PC-3 (cell line): Measurements from ENCODE around the gene ZNF467.

ENCODE experiments used
- EZH2 ChIP-seq: fragments of 300-600 bp; sonication (generic); IDR thresholded peaks from one replicate; pipeline ENCODE4 v1.6.1; 2017; ENCODE audit warnings: antibody characterized with exemption, mild to moderate bottlenecking, low read length; ENCODE audit not compliant: unreplicated experiment
- EZH2phosphoT487 ChIP-seq: fragments of 300-600 bp; sonication (generic); IDR thresholded peaks from 2 replicates; pipeline ENCODE4 v1.6.1; 2018; ENCODE audit warnings: mild to moderate bottlenecking, antibody characterized with exemption, low read length, borderline replicate concordance
- TF ChIP-seq, protein P1 (sequence below): fragments of 300-600 bp; sonication (generic); conservative IDR thresholded peaks from 2 replicates; pipeline ENCODE4 v1.5.1; 2017; ENCODE audit warnings: antibody characterized with exemption, low read depth, mild to moderate bottlenecking, low read length

DNA sequence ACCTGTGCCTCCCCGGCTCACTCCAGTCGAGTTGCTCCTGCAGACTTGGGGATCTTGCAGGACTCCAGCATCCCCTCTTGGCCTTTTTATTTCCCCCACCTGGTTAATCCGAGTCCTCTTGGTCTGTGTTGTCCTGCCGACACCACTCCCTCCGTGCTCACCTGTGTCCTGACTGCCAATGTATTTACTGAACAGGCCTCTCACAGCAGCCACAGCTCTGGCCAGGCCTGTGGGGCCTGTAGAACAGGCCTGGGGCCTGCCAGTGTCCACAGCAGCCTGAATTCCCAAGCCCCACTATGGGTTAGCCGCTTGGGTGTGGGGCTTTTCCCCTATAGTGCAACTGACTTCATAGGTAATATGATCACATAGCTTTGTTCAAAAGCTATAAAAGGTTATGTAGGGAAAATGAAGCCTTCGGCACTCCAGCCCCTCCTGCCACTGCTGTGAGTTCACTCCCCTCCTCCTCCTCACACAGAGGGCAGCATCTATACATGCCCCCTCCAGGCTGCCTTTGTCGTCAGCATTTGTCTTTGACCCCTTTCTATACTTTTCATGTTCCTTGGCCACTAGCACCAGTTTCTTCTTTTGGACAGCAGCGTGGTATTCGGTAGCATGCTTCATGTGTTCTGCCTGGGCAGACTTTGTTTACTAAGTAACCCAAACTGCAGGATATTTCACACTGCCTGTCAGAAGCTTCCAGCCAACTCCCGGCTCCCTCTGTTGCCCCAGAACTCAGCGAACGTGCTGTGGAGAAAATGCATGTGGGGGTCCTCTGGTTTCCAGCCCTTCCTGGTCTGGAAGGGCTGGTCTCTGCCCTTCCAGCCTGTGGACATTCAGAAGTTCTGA, 46.1 kb downstream of the ZNF467 start:
- TF ChIP-seq, protein P1, sequence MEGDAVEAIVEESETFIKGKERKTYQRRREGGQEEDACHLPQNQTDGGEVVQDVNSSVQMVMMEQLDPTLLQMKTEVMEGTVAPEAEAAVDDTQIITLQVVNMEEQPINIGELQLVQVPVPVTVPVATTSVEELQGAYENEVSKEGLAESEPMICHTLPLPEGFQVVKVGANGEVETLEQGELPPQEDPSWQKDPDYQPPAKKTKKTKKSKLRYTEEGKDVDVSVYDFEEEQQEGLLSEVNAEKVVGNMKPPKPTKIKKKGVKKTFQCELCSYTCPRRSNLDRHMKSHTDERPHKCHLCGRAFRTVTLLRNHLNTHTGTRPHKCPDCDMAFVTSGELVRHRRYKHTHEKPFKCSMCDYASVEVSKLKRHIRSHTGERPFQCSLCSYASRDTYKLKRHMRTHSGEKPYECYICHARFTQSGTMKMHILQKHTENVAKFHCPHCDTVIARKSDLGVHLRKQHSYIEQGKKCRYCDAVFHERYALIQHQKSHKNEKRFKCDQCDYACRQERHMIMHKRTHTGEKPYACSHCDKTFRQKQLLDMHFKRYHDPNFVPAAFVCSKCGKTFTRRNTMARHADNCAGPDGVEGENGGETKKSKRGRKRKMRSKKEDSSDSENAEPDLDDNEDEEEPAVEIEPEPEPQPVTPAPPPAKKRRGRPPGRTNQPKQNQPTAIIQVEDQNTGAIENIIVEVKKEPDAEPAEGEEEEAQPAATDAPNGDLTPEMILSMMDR: no peak
- TF ChIP-seq EZH2phosphoT487 (no peak), EZH2 (no peak)
